Pancreas (tissue), 10 donors: ENCODE results near the gene TRPC4. TPM values are rescaled to one million over a fixed set of nuclear protein-coding genes. Genes with fewer than 3 reads are reported as not detected.

Source experiments
- ATAC-seq, 4 donors: fragments of 200-7000 bp; cut with Tn5 transposase; one replicate each; pipeline versions ENCODE4 v1.8.0 to v1.9.1; 2020; ENCODE audit warnings: mild to moderate bottlenecking in 4 of 4, moderate library complexity in 4 of 4
- DNase-seq, 6 donors: peaks; one replicate each; pipeline ENCODE4 v3.0.0-alpha.2; 2020
- FAIRE-seq: peaks from 2 replicates; lab custom pipeline; 2012; peaks lifted over from hg19 to GRCh38; lab: Jason Lieb, UNC
- H3K27ac ChIP-seq, 4 donors: fragments of 200-600 bp; sonication (generic); 1 replicate in 3 of 4; 2 replicates in 1 of 4; pipeline versions ENCODE4 v1.5.0 to v1.8.0; 2020
- H3K27me3 ChIP-seq, 4 donors: fragments of 200-600 bp; one replicate each; pipeline ENCODE4 v1.8.0; 2021
- H3K36me3 ChIP-seq, 3 donors: fragments of 200-600 bp; sonication (generic) in 1 of 3; one replicate each; pipeline versions ENCODE4 v1.5.0 to v1.8.0; 2020 to 2021
- H3K4me1 ChIP-seq, 3 donors: fragments of 200-600 bp; one replicate each; pipeline ENCODE4 v1.8.0; 2021
- H3K4me3 ChIP-seq, 4 donors: fragments of 200-600 bp; sonication (generic) in 2 of 4; one replicate each; pipeline versions ENCODE4 v1.5.0 to v1.8.0; 2020 to 2021
- H3K9me3 ChIP-seq, 4 donors: fragments of 200-600 bp; one replicate each; pipeline ENCODE4 v1.8.0; 2021
- CTCF ChIP-seq, 4 donors: fragments of 200-600 bp; sonication (generic) in 3 of 4; IDR thresholded peaks; one replicate each; pipeline versions ENCODE4 v1.5.0 to v1.8.0; 2021; ENCODE audit warnings: antibody characterized with exemption in 4 of 4
- WGBS, 2 donors: extraction: QIAGEN DNeasy Blood & Tissue Kit; methylation state at CpG; one replicate each; pipeline ENCODE4 v1.1.7; 2013; 5-methylcytosine and 5-hydroxymethylcytosine counted together
- intact Hi-C, 3 donors: fragments of 100-400 bp; cut with DNase I; formaldehyde crosslinking; loops; one replicate each; pipeline versions ENCODE4 v1.11.1 to v1.14.2; 2022
- polyA plus RNA-seq, 2 donors: library from polyadenylated mRNA; stranded (reverse); fragments of 200-250 nt; gene quantifications; one replicate each; pipeline ENCODE4 v1.2.3, GENCODE V29; 2013
- total RNA-seq, 6 donors: library from RNA; stranded (reverse); fragmentation: NEBNext Ultra II Directional in 4 of 6; extraction: Animal tissue kit (Norgen Biotek cat#: 25700) in 4 of 6; gene quantifications; one replicate each; pipeline versions ENCODE4 v1.2.1 to v1.2.4, GENCODE V29; 2021 to 2023
- donor health status: healthy with polysubstance abuse.
- donor health status: DM: no; HTN: no; CAD: no; lungs with moderate emphysema.
- donor health status: DM: no; HTN: no; CAD: no.
- donor health status: control.
- donor health status: control.
- donor health status: Bipolar disorder and iron deficiency.
- donor health status: DM: yes; HTN: yes; CAD: no.
- donor health status: DM: no; HTN: no; CAD: no.
- donor health status: DM: no; HTN: no; CAD: no.
- donor health status: DM: yes; HTN: yes; CAD: no.

Gene TRPC4
- total and polyA plus RNA-seq, 8 donors: 0.32 to 1.7 (median 0.62) TPM

- intact Hi-C loops: no loop called here
- Histone ChIP-seq H3K9me3 (no peaks in the 10 kb centered on the region), H3K36me3 (no peaks in the 10 kb centered on the region), H3K4me1 (peaks cover 0 to 3% (median 0%) of the 10 kb centered on the region in 3 donors), H3K4me3 (no peak overlapping the region), H3K27ac (no peak overlapping the region), H3K27me3 (no peaks in the 10 kb centered on the region)
- FAIRE-seq (no peak), DNase-seq (no peak), ATAC-seq (no peak)
- no peak for TF ChIP-seq CTCF (IDR thresholded peaks at IDR 0.05)
- WGBS, 2 donors: 58 to 74% methylated on average over 6 of the region's 6 CpGs
Observed at GRCh38 chr13:37681281-37682032, 188.1 kb downstream of the TRPC4 start.

GRCh38 chr13:37680137-37680536 lies 189.4 kb downstream of the TRPC4 start:
- ATAC-seq (peak in 3 of 4 donors; percentile 34 to 56 (median 49)), FAIRE-seq (no peak), DNase-seq (no peak)
- WGBS, 2 donors: 14 to 15% methylated on average over 5 of the region's 5 CpGs
- no peaks in the 10 kb centered on the region for H3K9me3 ChIP-seq
- H3K27me3 ChIP-seq: no peaks in the 10 kb centered on the region
- peaks cover 0 to 3% (median 0%) of the 10 kb centered on the region in 3 donors for H3K4me1 ChIP-seq
- no peaks in the 10 kb centered on the region for H3K36me3 ChIP-seq
- H3K27ac ChIP-seq: no peak overlapping the region
- no peak overlapping the region for H3K4me3 ChIP-seq
- TF ChIP-seq CTCF (IDR thresholded peaks at IDR 0.05): no peak
- intact Hi-C loops: no loop called here

GRCh38 chr13:37679043-37679442 lies 190.5 kb downstream of the TRPC4 start:
- 43 to 60% methylated on average over 2 of the region's 2 CpGs for WGBS, 2 donors
- no peaks in the 10 kb centered on the region for H3K36me3 ChIP-seq
- H3K27ac ChIP-seq: no peak overlapping the region
- no peak for TF ChIP-seq CTCF (IDR thresholded peaks at IDR 0.05)
- H3K4me3 ChIP-seq: no peak overlapping the region
- ATAC-seq (no peak), FAIRE-seq (no peak), DNase-seq (no peak)
- H3K27me3 ChIP-seq: no peaks in the 10 kb centered on the region
- no peaks in the 10 kb centered on the region for H3K9me3 ChIP-seq
- peaks cover 0 to 3% (median 0%) of the 10 kb centered on the region in 3 donors for H3K4me1 ChIP-seq
- intact Hi-C loops: no loop called here

- DNase-seq (no peak), FAIRE-seq (no peak), ATAC-seq (no peak)
- intact Hi-C loops: no loop called here
- no peak overlapping the region for H3K4me3 ChIP-seq
- no peak for TF ChIP-seq CTCF (IDR thresholded peaks at IDR 0.05)
- no peaks in the 10 kb centered on the region for H3K4me1 ChIP-seq
- no peak overlapping the region for H3K27ac ChIP-seq
- no peaks in the 10 kb centered on the region for H3K9me3 ChIP-seq
- H3K27me3 ChIP-seq: no peaks in the 10 kb centered on the region
- 47 to 70% methylated on average over 1 of the region's 1 CpG for WGBS, 2 donors
- H3K36me3 ChIP-seq: no peaks in the 10 kb centered on the region
Observed at GRCh38 chr13:37669845-37670244, 199.7 kb downstream of the TRPC4 start.

- no peaks in the 10 kb centered on the region for H3K36me3 ChIP-seq
- H3K27me3 ChIP-seq: no peaks in the 10 kb centered on the region
- no peak for DNase-seq
- no peak for TF ChIP-seq CTCF (IDR thresholded peaks at IDR 0.05)
- intact Hi-C loops: no loop called here
- no peaks in the 10 kb centered on the region for H3K4me1 ChIP-seq
- H3K4me3 ChIP-seq: no peak overlapping the region
- FAIRE-seq: no peak
- ATAC-seq: no peak
- H3K27ac ChIP-seq: no peak overlapping the region
- 45 to 71% methylated on average over 3 of the region's 3 CpGs for WGBS, 2 donors
- no peaks in the 10 kb centered on the region for H3K9me3 ChIP-seq
Observed at GRCh38 chr13:37667702-37668101, 201.9 kb downstream of the TRPC4 start.
